ENCODE data around the gene ADD3.

The ADD3 gene

GRCh38 chr10:110006358-110007160, 1.2 kb upstream of the ADD3 start:
- peak overlapping the region; percentile 84 for H3K4me3 ChIP-seq (ENCODE audit: low read depth, low read length)
- TF ChIP-seq CTCF (IDR thresholded peaks at IDR 0.05; ENCODE audit: low read depth, low read length): no peak

- peak overlapping the region; percentile 84 for H3K4me3 ChIP-seq (ENCODE audit: low read depth, low read length)
- TF ChIP-seq CTCF (IDR thresholded peaks at IDR 0.05; ENCODE audit: low read depth, low read length): no peak
Measured at GRCh38 chr10:110007161-110007700, 553 bp upstream of the ADD3 start.

GRCh38 chr10:110008518-110009339, 945 bp downstream of the ADD3 start:
- no peak for TF ChIP-seq CTCF (IDR thresholded peaks at IDR 0.05; ENCODE audit: low read depth, low read length)
- H3K4me3 ChIP-seq (ENCODE audit: low read depth, low read length): peak overlapping the region; percentile 84

- peak overlapping the region; percentile 84 for H3K4me3 ChIP-seq (ENCODE audit: low read depth, low read length)
- no peak for TF ChIP-seq CTCF (IDR thresholded peaks at IDR 0.05; ENCODE audit: low read depth, low read length)
Measured at GRCh38 chr10:110009736-110010475, 2.1 kb downstream of the ADD3 start.

GRCh38 chr10:110010486-110011378, 2.9 kb downstream of the ADD3 start:
- no peak for TF ChIP-seq CTCF (IDR thresholded peaks at IDR 0.05; ENCODE audit: low read depth, low read length)
- no peak overlapping the region for H3K4me3 ChIP-seq (ENCODE audit: low read depth, low read length)

GRCh38 chr10:110011681-110012080, 3.9 kb downstream of the ADD3 start:
- no peak overlapping the region for H3K4me3 ChIP-seq (ENCODE audit: low read depth, low read length)
- no peak for TF ChIP-seq CTCF (IDR thresholded peaks at IDR 0.05; ENCODE audit: low read depth, low read length)

Data from WI38 (cell line).